Prostate gland (tissue), 2 donors: ENCODE data around the gene BTF3L4. TPM values are rescaled to one million over a fixed set of nuclear protein-coding genes. Genes with fewer than 3 reads are reported as not detected.
"Not testable (repeated sequence)": the region's sequence is repeated elsewhere in the genome, so short reads cannot be mapped to it uniquely, and the experiment has no call there.

Experiments
- DNase-seq: peaks from one replicate; pipeline ENCODE4 v3.0.0-alpha.2; 2019; ENCODE audit warnings: low spot score
- H3K27ac ChIP-seq, 2 donors: fragments of 200-600 bp; sonication (generic); 2 replicates each; pipeline ENCODE4 v1.5.1; 2017 to 2019
- H3K27me3 ChIP-seq: fragments of 200-600 bp; sonication (generic); replicated peaks from 2 replicates; pipeline ENCODE4 v1.5.1; 2019; ENCODE audit not compliant: insufficient read depth
- H3K36me3 ChIP-seq, 2 donors: fragments of 200-600 bp; sonication (generic); 1 replicate in 1 of 2; 2 replicates in 1 of 2; pipeline versions ENCODE4 v1.5.1 to v1.8.1; 2017 to 2019
- H3K4me1 ChIP-seq: fragments of 200-600 bp; sonication (generic); replicated peaks from 2 replicates; pipeline ENCODE4 v1.5.1; 2019
- H3K4me3 ChIP-seq, 2 donors: fragments of 200-600 bp; sonication (generic); 2 replicates each; pipeline ENCODE4 v1.5.1; 2017 to 2019
- H3K9me3 ChIP-seq: fragments of 200-600 bp; sonication (generic); 2 replicates; pipeline ENCODE4 v1.5.1; 2017
- POLR2A ChIP-seq: fragments of 450-650 bp; IDR thresholded peaks from one replicate; pipeline ENCODE4 v1.6.1; 2016; ENCODE audit warnings: antibody characterized with exemption, mild to moderate bottlenecking
- POLR2AphosphoS5 ChIP-seq: sonication (generic); formaldehyde crosslinking; IDR thresholded peaks from one replicate; pipeline ENCODE4 v1.6.1; 2017; ENCODE audit warnings: antibody characterized with exemption
- WGBS: methylation state at CpG from one replicate; pipeline ENCODE4 v1.1.5; 2018; 5-methylcytosine and 5-hydroxymethylcytosine counted together
- intact Hi-C: fragments of 100-400 bp; cut with DNase I; formaldehyde crosslinking; loops from one replicate; pipeline ENCODE4 v1.14.2; 2022
- total RNA-seq, 2 donors: library from RNA; depleted of rRNA; stranded (reverse); fragments of >200 nt; gene quantifications; one replicate each; pipeline ENCODE4 v1.1.0, GENCODE V29; 2016
- TF ChIP-seq, protein P1 (sequence below), 4 experiments: fragments of 200-600 bp in 2 of 4; fragments of 450-650 bp in 2 of 4; sonication (generic) in 2 of 4; IDR thresholded peaks; 1 replicate in 3 of 4; 2 replicates in 1 of 4; pipeline ENCODE4 v1.5.1; 2016 to 2019; ENCODE audit warnings: antibody characterized with exemption in 4 of 4, mild to moderate bottlenecking in 2 of 4, moderate library complexity in 2 of 4

BTF3L4 gene
- total RNA-seq, 2 donors from 2014 or later = 34.7 to 39.0 TPM

DNA sequence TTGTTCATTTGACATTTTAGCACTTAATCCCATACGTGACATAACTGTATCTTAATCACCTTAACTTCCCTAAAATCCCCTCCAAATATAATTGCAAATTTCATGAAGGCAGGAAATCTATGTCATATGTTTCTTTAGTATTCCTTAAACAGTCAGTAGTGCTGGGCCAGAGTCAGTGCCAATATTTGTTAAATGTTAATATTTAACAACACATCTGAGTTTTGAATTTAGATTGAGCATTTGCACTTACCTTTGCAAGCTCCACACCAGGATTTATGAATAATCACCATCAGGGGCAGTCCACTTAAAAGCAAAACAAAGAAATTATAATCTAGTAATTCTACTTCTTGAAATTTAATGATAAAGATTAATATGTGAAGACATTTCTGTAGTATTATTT is 27.8 kb upstream of the BTF3L4 start:
- Histone ChIP-seq H3K27me3 (no peaks in the 10 kb centered on the region), H3K4me3 (no peak overlapping the region), H3K27ac (no peak overlapping the region), H3K4me1 (peaks cover 3% of the 10 kb centered on the region), H3K36me3 (peaks cover under 1 to 1% of the 10 kb centered on the region in 2 donors), H3K9me3 (no peaks in the 10 kb centered on the region)
- no peak for DNase-seq
- TF ChIP-seq, protein P1, sequence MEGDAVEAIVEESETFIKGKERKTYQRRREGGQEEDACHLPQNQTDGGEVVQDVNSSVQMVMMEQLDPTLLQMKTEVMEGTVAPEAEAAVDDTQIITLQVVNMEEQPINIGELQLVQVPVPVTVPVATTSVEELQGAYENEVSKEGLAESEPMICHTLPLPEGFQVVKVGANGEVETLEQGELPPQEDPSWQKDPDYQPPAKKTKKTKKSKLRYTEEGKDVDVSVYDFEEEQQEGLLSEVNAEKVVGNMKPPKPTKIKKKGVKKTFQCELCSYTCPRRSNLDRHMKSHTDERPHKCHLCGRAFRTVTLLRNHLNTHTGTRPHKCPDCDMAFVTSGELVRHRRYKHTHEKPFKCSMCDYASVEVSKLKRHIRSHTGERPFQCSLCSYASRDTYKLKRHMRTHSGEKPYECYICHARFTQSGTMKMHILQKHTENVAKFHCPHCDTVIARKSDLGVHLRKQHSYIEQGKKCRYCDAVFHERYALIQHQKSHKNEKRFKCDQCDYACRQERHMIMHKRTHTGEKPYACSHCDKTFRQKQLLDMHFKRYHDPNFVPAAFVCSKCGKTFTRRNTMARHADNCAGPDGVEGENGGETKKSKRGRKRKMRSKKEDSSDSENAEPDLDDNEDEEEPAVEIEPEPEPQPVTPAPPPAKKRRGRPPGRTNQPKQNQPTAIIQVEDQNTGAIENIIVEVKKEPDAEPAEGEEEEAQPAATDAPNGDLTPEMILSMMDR (IDR thresholded peaks at IDR 0.05) = no peak
- TF ChIP-seq POLR2A = no peak
- TF ChIP-seq POLR2AphosphoS5 = no peak
- intact Hi-C loops = no loop called here
- 84% methylated on average over 1 of the region's 1 CpG for WGBS

DNA sequence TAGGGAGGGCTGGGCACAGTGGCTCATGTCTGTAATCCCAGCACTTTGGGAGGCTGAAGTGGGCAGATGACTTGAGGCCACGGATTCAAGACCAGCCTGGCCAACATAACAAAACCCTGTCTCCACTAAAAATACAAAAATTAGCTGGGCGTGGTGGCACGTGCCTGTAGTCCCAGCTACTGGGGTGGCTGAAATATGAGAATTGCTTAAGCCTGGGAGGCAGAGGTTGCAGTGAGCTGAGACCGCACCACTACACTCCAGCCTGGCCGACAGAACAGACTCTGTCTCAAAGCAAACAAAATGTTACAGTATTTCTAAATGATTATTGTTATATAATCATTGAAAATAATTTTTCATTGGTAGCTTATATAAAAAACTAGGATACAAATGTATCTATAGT is 27.3 kb upstream of the BTF3L4 start:
- 77% methylated on average over 5 of the region's 5 CpGs for WGBS

DNA sequence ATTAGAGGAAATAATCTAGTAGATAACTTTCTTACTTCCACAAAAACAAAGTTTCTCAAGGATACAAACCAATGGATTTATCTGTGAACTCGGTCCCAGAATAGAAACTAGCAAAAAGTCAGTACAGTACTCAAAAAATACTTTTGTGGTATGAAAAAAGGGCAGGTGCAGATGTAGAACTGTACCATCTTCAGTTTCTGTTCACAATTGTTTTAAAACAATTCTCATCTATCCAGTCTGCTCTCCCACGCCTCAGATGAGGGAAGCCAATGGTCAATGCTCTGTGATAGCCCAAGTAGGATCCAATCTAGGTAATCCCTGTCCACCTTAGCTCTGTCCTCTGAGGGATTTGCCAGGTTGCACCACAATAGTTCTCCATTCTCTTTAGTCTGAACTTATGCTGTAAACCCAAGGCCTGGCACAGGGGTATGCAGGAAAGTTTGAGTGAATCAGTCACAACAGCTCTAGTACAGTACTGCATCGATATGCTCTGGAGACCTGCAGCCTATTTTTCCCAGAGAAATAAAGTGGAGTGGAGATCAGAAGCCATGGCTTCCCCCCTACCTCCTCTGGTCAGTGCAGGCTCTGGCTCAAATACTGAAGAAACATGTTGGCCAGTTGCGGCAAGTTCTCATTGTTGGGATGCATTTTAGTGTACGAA is 23.8 kb upstream of the BTF3L4 start:
- H3K9me3 ChIP-seq = no peaks in the 10 kb centered on the region
- DNase-seq = no peak
- TF ChIP-seq POLR2AphosphoS5 (no peak), POLR2A (no peak)
- TF ChIP-seq, protein P1 (IDR thresholded peaks at IDR 0.05) = no peak
- peak overlapping the region in 1 of 2 donors; percentile 86 for H3K27ac ChIP-seq
- 56% methylated on average over 5 of the region's 5 CpGs for WGBS
- no peaks in the 10 kb centered on the region for H3K27me3 ChIP-seq
- intact Hi-C loops = no loop called here
- H3K4me3 ChIP-seq = peak overlapping the region; percentile 57 to 72
- H3K4me1 ChIP-seq = peaks cover 3% of the 10 kb centered on the region
- no peaks in the 10 kb centered on the region for H3K36me3 ChIP-seq

More for the DNA sequence above, 27.3 kb upstream of the BTF3L4 start:
- H3K36me3 ChIP-seq, H3K27ac ChIP-seq, H3K27me3 ChIP-seq, DNase-seq, H3K9me3 ChIP-seq, intact Hi-C loops, H3K4me3 ChIP-seq, H3K4me1 ChIP-seq: not testable (repeated sequence)

DNA sequence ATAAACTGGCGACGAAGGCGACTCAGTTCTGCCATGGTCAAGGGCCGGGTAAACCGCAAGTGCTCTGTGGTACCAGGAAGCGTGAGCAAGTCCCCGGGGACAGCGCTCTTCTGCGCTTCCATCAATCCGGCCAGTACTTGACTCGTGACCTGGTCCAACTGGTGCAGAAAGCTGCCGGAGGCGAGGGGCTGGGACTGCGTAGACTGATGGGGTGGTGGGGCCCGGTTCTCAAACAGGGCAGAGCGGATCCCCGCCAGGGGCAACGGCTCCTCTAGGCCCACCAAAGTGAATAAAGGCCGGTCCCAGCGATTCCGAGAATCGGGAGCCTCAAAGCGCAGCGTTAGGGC is 23.3 kb upstream of the BTF3L4 start:
- Histone ChIP-seq H3K27me3 (no peaks in the 10 kb centered on the region), H3K36me3 (no peaks in the 10 kb centered on the region), H3K9me3 (no peaks in the 10 kb centered on the region), H3K4me1 (peaks cover 3% of the 10 kb centered on the region), H3K4me3 (peak overlapping the region; percentile 57 to 72), H3K27ac (peak overlapping the region; percentile 82 to 86)
- TF ChIP-seq POLR2AphosphoS5 (no peak), POLR2A (no peak)
- TF ChIP-seq, protein P1 (IDR thresholded peaks at IDR 0.05) = no peak
- peak; percentile 25 for DNase-seq
- WGBS = 4% methylated on average over 11 of the region's 24 CpGs
- intact Hi-C loops = no loop called here

DNA sequence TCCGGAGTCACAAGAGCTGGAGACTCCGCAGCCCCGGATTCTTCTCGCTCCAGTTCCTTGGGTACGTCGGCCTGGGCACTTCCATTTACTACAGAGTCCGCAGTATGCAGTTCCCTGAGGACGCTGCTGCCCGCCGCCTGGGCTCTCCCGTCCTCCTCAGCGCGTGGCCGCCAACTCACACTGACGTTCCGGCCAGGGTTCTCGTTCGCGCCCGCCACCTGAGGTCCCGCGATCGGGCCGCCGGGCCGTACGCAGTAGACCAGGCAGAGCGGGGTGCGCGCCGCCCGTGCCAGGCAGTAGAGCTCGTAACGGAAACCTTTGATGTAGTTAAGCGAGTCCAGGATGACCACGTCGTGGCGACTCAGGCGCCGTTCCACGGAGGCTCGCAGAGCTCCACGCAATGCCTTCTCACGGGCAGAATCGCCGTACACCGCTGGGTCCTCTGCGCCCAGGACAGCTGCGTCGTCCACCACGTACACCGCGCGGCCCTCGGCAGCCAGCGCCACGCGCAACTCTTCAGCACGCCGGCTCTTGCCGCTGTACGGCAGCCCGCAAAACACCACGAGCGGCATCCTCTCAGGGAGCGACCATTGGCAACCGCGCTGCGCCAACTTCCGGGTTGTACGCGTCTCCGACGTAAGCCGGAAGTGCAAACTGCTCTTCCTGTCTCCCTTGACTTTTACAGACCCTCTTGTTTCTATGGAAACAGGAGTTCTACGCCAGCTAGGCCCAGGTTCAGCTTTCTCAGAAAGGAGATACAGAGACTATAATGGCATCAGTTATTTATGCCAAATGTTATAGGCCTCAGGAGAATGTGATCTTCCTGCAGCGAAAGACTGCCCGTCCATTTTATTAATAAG is 22.7 kb upstream of the BTF3L4 start, which contains the start of gene KTI12:
Gene KTI12, minus strand, starts transcription at position 621 of the 860 bp plus-strand sequence. Its CDS starts 49 bp downstream, at position 572.
- intact Hi-C loops = no loop called here
- no peaks in the 10 kb centered on the region for H3K27me3 ChIP-seq
- 2% methylated on average over 73 of the region's 78 CpGs for WGBS
- peak within 1 kb of the TSS; percentile 82 to 86 for H3K27ac ChIP-seq
- peak within 1 kb of the TSS; percentile 57 to 72 for H3K4me3 ChIP-seq
- peak; percentile 76 for DNase-seq
- H3K36me3 ChIP-seq = no peaks in the 10 kb centered on the region
- TF ChIP-seq, protein P1 (IDR thresholded peaks at IDR 0.05) = peak in 1 of 4 experiments; percentile 9
- peak; percentile 41 for TF ChIP-seq POLR2A
- TF ChIP-seq POLR2AphosphoS5 = peak; percentile 83
- peaks cover 3% of the 10 kb centered on the region for H3K4me1 ChIP-seq
- H3K9me3 ChIP-seq = no peaks in the 10 kb centered on the region
